Embryonic facial prominence (tissue), 1 donor: ENCODE results near the gene FBXL13.
"Not testable (repeated sequence)": the region's sequence is repeated elsewhere in the genome, so short reads cannot be mapped to it uniquely, and the experiment has no call there.

Experiments used
- DNase-seq: peaks from one replicate; pipeline ENCODE4 v3.0.0-alpha.2; 2016; ENCODE audit errors: extremely low spot score

FBXL13 gene

GRCh38 chr7:102819151-102819550, 255.4 kb downstream of the FBXL13 start:
- no peak for DNase-seq

DNA sequence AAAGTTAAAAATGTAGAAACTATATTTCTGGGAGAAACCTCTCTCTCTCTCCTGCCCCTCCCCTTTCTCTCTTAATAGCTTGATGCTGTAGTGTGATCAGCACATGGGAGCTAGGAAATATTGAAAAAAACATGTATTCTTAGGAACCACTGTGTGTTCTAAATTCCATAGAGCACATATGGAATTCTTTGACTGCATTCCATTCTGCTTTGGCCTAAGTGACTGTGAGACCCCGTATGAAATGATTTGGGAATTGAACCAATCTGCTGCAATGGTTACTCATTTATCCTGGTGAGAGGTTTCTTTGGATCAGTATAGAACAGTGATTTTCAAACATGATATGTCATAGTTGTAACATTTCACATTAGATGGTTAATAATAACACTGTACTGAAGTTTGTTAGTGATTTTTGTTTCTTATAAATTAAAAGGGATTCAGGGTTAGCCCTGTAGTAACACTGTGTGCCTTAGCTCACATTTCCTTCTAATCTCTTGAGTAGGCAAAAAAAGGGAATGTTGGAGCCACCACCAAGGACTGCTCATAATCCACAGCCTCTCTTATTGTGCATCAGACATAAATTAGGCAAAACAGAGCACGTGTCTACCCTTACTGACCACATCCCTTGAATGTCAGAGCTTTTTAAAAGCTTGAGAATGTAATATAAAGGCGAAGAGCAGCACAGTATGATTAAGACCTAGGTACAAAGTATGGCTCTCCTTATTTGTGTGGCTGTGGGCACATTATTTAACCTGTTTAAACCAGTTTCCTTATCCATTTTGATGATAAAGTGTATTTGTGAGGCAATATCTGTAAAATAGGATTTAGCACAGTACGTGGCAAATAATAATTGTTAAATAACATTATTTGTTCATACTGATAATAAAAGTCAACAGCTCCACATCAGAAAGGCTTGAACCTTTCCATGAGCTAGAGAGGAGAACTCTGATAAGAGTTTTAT, 256.7 kb downstream of the FBXL13 start:
- DNase-seq: no peak

GRCh38 chr7:102814025-102814471, 260.5 kb downstream of the FBXL13 start:
- DNase-seq: no peak

- no peak for DNase-seq
These were observed 261.2 kb downstream of the FBXL13 start for GRCh38 chr7:102813191-102814024.

DNA sequence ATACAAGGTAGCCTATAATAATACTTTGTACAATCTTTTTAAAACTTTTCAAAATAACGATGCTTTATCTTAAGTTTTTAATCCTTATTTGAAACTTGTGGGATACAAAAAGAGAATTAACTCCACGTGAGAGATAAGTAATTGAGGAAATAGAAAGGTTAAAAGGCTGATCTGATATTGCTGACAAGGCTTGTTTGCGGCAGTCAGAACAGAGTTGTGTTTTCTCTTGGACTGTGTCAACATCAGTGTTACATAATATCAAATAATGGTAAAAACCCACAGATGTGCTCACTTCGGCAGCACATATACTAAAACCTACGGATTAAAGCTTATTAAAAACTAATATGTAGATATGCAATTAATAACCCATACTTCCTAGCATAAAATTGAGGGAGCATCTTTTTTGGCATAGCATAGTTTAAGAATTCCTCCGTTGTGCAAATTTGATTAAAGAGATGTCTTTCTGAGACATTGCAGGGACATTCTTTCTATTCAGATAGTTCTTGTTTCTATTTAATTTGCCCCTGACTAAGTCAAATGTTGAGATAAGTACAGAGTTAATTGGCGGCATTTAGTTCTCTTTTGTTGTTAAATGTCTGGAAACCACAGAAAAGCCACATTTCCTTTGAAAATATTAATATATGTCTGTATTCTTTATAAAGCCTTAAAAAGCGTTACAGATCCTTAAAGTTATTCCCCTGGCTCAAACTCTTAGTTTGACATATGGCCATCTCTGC, 262.5 kb downstream of the FBXL13 start:
- DNase-seq: no peak

- DNase-seq: no peak
These were observed 263.7 kb downstream of the FBXL13 start for GRCh38 chr7:102810916-102811315.

GRCh38 chr7:102806613-102807012, 268.0 kb downstream of the FBXL13 start:
- no peak for DNase-seq

GRCh38 chr7:102795987-102796595, 278.5 kb downstream of the FBXL13 start:
- not testable (repeated sequence) for DNase-seq

GRCh38 chr7:102794567-102794966, 280.0 kb downstream of the FBXL13 start:
- DNase-seq: not testable (repeated sequence)

- DNase-seq: not testable (repeated sequence)
These were observed 282.8 kb downstream of the FBXL13 start for GRCh38 chr7:102791831-102792230.

DNA sequence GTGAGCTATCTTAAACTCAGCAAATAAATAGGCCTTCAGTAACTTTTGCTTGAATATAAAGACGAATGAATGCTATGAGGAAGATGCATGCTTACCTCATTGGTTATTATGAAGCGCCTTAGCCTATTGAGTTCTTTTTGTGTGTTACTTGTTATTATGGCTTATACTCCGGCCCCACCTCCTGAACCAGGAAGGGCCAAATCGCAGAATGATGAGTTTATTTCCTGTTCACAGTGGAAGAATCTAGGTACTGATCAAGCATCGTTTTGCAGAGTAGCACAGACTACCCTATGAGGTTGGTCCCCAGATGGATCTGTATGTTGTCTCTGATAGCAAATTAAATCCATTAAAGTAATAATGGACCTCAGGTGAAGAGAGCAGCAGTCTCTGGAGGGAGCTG, 283.2 kb downstream of the FBXL13 start:
- DNase-seq: not testable (repeated sequence)

DNA sequence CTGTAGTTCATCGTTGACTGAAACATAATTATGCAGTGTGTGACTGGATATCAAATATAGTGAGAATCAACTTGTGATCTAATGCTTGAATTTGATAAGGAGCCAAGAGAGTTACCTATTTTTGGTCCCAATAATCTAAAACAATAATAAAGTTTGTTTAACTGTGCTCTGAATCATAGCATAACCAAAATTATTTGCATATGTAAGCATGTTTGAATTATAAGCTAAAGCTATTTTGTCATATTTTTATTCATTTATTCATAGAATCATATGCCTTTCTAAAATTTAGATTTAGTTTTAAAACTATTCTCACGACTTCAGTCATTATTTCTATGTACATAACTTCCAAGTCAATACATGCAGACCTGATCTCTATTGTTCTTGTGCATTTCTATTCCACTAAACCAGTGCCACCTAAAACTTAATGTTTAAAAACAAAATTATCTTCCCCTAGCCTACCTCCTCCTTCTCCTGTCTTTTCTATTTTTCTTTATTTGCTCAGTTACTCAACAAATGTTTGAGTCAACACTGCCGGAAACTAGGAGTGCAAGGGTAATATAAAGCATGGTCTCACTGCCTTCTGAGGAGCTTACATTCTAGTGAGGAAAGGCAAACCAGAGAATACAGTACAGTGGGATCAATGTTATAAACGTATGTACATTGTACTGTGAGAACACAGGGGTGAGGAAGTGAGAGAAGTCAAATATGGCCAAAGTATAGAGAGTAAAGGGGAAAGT, 284.1 kb downstream of the FBXL13 start:
- not testable (repeated sequence) for DNase-seq

GRCh38 chr7:102788770-102789169, 285.8 kb downstream of the FBXL13 start:
- not testable (repeated sequence) for DNase-seq

DNA sequence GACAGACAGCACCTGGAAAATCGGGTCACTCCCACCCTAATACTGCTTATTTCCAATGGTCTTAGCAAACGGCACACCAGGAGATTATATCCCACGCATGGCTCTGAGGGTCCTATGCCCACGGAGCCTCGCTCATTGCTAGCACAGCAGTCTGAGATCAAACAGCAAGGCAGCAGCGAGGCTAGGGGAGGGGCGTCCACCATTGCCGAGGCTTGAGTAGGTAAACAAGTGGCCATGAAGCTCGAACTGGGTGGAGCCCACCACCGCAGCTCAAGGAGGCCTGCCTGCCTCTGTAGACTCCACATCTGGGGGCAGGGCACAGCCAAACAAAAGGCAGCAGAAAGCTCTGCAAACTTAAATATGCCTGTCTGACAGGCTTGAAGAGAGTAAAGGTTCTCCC, 293.7 kb downstream of the FBXL13 start:
- not testable (repeated sequence) for DNase-seq

DNA sequence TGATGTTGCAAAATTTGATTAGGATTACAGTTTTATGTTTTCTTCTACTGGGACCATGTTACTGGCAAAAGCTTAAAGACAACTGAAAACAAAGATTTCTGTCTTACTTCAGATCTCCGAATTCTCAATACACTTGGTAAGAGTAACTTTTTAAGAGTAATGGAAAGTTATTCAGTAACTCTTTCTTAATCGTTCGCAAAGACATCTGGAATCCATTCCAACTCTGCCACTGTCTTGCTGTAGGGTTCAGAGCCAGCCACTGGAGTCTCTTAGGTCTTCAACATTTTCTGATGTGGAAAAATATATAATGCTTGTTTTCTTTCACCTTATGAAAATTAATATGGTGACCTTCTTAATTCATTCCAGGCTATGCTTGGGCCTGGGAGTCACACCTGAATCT, 295.9 kb downstream of the FBXL13 start:
- DNase-seq: not testable (repeated sequence)

DNA sequence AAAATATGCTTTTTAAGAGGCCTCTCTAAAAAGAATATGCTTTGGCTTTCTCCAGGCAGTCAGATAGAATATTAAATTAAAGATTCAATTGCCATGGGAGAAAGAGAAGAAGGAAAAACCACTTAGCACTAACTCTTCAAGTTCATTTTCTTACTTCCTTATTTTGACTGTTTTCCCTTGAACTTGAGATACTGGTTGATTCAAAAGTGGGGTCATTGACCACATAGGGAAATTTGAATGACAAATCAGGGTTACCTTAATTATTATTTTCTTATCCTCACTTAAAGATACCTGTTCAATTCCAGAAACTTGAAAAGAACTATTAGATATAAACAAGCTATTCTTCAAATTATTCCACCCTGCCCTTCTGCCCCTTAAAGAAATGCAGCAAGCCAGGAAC, 298.4 kb downstream of the FBXL13 start:
- not testable (repeated sequence) for DNase-seq

DNA sequence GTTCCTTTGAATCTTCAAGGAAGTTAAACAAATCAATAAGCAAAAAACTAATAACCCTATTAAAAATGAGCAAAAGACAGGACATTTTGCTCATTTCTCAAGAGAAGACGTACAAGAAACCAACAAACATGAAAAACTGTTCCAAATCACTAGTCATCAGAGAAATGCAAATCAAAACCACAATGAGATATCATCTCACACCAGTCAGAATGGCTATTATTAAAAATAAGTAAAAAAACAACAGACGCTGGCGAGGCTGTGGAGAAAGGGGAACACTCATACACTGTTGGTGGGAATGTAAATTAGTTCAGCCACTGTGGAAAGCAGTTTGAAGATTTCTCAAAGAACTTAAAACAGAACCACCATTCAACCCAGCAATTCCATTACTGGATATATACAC, 304.1 kb downstream of the FBXL13 start:
- DNase-seq: not testable (repeated sequence)

DNA sequence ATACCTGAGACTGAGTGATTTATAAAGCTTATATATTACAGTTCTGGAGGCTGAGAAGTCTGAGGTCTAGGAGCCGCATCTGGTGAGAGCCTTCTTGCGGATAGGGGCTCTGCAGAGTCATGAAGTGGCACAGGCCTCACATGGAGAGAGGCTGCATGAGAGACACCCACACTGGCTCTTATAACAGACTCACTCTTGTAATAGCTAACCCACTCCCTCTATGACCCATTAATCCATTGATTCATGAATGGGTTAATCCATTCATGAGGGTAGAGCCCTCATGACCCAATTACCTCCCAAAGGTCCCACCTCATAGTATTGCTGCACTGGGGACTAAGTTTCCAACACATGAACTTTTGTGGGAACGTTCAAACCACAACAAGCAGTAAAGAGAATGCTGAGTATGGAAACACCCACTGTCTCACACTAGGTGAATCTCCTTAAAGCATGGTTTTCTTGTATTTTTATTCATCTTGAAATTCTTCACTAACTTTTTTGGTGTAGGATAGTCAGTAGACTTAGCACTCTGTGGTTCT, 304.9 kb downstream of the FBXL13 start:
- not testable (repeated sequence) for DNase-seq

GRCh38 chr7:102763295-102763905, 311.2 kb downstream of the FBXL13 start:
- not testable (repeated sequence) for DNase-seq
